Body of pancreas (tissue), 4 donors: ENCODE results near the gene CEP120.
"Not testable (repeated sequence)": the region's sequence is repeated elsewhere in the genome, so short reads cannot be mapped to it uniquely, and the experiment has no call there.

Experiments used
- POLR2A ChIP-seq, 3 donors: fragments of 450-650 bp; IDR thresholded peaks; one replicate each; pipeline ENCODE4 v1.6.1; 2016; ENCODE audit warnings: antibody characterized with exemption in 3 of 3, mild to moderate bottlenecking in 2 of 3
- TF ChIP-seq, protein P1 (sequence below), 7 experiments: fragments of 450-650 bp in 4 of 7; fragments of 200-600 bp in 3 of 7; sonication (generic) in 3 of 7; IDR thresholded peaks; one replicate each; pipeline ENCODE4 v1.5.1; 2016 to 2019; ENCODE audit warnings: antibody characterized with exemption in 7 of 7

DNA sequence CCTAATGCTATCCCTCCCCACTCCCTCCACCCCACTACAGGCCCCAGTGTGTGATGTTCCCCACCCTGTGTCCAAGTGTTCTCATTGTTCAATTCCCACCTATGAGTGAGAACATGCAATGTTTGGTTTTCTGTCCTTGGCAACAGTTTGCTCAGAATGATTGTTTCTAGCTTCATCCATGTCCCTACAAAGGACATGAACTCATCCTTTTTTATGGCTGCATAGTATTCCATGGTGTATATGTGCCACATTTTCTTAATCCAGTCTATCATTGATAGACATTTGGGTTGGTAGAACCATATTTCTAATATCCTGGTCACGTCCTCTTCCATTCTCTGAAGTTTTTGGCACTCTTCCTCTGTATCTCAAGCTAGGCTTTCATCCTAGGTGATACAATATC, 43.6 kb upstream of the CEP120 start:
- TF ChIP-seq, protein P1, sequence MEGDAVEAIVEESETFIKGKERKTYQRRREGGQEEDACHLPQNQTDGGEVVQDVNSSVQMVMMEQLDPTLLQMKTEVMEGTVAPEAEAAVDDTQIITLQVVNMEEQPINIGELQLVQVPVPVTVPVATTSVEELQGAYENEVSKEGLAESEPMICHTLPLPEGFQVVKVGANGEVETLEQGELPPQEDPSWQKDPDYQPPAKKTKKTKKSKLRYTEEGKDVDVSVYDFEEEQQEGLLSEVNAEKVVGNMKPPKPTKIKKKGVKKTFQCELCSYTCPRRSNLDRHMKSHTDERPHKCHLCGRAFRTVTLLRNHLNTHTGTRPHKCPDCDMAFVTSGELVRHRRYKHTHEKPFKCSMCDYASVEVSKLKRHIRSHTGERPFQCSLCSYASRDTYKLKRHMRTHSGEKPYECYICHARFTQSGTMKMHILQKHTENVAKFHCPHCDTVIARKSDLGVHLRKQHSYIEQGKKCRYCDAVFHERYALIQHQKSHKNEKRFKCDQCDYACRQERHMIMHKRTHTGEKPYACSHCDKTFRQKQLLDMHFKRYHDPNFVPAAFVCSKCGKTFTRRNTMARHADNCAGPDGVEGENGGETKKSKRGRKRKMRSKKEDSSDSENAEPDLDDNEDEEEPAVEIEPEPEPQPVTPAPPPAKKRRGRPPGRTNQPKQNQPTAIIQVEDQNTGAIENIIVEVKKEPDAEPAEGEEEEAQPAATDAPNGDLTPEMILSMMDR (IDR thresholded peaks at IDR 0.05): not testable (repeated sequence)
- TF ChIP-seq POLR2A (IDR thresholded peaks at IDR 0.05): not testable (repeated sequence)
